Testis (tissue), 3 donors: ENCODE measurements around the gene SIK2. TPM values are rescaled to one million over a fixed set of nuclear protein-coding genes. Genes with fewer than 3 reads are reported as not detected.

Experiments
- DNase-seq: peaks from one replicate; pipeline ENCODE4 v3.0.0-alpha.2; 2019
- H3K27ac ChIP-seq, 2 donors: fragments of 200-600 bp; sonication (generic); one replicate each; pipeline ENCODE4 v1.5.1; 2019
- H3K27me3 ChIP-seq: fragments of 200-600 bp; sonication (generic); one replicate; pipeline ENCODE4 v1.5.1; 2019
- H3K36me3 ChIP-seq: fragments of 200-600 bp; sonication (generic); one replicate; pipeline ENCODE4 v1.5.1; 2017; ENCODE audit warnings: low read depth; ENCODE audit errors: missing control alignments
- H3K4me1 ChIP-seq: fragments of 200-600 bp; sonication (generic); one replicate; pipeline ENCODE4 v1.5.1; 2019
- H3K4me3 ChIP-seq, 2 donors: fragments of 200-600 bp; sonication (generic); one replicate each; pipeline ENCODE4 v1.5.1; 2017 to 2019
- H3K9me3 ChIP-seq: fragments of 200-600 bp; sonication (generic); one replicate; pipeline ENCODE4 v1.5.1; 2017
- CTCF ChIP-seq, 3 experiments: fragments of 450-650 bp in 2 of 3; fragments of 200-600 bp in 1 of 3; sonication (generic) in 1 of 3; IDR thresholded peaks; one replicate each; pipeline ENCODE4 v1.5.1; 2016 to 2019; ENCODE audit warnings: antibody characterized with exemption in 3 of 3, mild to moderate bottlenecking in 2 of 3, moderate library complexity in 1 of 3
- POLR2A ChIP-seq: fragments of 450-650 bp; IDR thresholded peaks from one replicate; pipeline ENCODE4 v1.6.1; 2017; ENCODE audit warnings: antibody characterized with exemption, mild to moderate bottlenecking, moderate library complexity
- WGBS, 2 donors: methylation state at CpG; one replicate each; pipeline ENCODE4 v1.1.5; 2018; 5-methylcytosine and 5-hydroxymethylcytosine counted together
- intact Hi-C: fragments of 100-400 bp; cut with DNase I; formaldehyde crosslinking; loops from one replicate; pipeline ENCODE4 v1.15.1; 2023; ENCODE audit warnings: low total_unique reads
- polyA plus RNA-seq: library from polyadenylated mRNA; stranded (reverse); fragments of 350-450 nt; fragmentation: Illumina TruSeq; extraction: RNeasy Lipid Tissue Mini Kit (QIAGEN cat#74804); gene quantifications from one replicate; pipeline ENCODE4 v1.2.3, GENCODE V29; 2014; ENCODE audit warnings: low read depth, low replicate concordance; ENCODE audit not compliant: insufficient read depth
- total RNA-seq, 2 donors: library from RNA; depleted of rRNA; stranded (reverse); fragments of >200 nt; gene quantifications; one replicate each; pipeline ENCODE4 v1.2.3, GENCODE V29; 2016

Gene SIK2
- total and polyA plus RNA-seq, 3 donors from 2014 or later, result 7.6 to 9.8 (median 8.9) TPM

DNA sequence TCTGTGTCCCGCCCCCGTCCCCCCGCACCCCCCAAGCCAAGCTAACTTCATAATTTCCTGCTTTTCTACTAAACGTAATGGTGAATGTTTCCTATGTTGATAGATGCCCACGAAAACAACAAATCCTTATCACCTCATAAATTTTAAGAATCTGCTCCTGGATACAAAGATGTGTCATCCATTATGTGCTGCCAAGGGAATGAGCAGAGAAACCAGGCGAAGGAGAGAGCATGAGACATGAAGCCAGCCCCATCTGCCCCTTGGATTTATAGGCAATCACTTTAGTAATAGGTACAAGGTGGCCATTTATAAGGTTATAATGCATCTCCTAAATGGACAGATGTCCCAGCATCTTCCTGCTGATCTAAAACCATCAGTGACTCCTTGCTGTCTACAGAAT, 31.5 kb upstream of the SIK2 start:
- intact Hi-C loops, result no loop called here
- TF ChIP-seq POLR2A (no peak), CTCF (IDR thresholded peaks at IDR 0.05) (no peak)
- 63 to 71% methylated on average over 6 of the region's 6 CpGs for WGBS, 2 donors

GRCh38 chr11:111571829-111572501, 30.3 kb upstream of the SIK2 start:
- no peaks in the 10 kb centered on the region for H3K27me3 ChIP-seq
- 74 to 85% methylated on average over 6 of the region's 6 CpGs for WGBS, 2 donors
- H3K9me3 ChIP-seq, result no peaks in the 10 kb centered on the region
- H3K4me3 ChIP-seq, result no peak overlapping the region
- H3K27ac ChIP-seq, result no peak overlapping the region
- no peaks in the 10 kb centered on the region for H3K4me1 ChIP-seq
- intact Hi-C loops, result no loop called here
- no peaks in the 10 kb centered on the region for H3K36me3 ChIP-seq
- TF ChIP-seq POLR2A (no peak), CTCF (IDR thresholded peaks at IDR 0.05) (no peak)
- DNase-seq, result no peak

More for the DNA sequence above, 31.5 kb upstream of the SIK2 start:
- no peak overlapping the region for H3K4me3 ChIP-seq
- H3K27me3 ChIP-seq, result no peaks in the 10 kb centered on the region
- no peaks in the 10 kb centered on the region for H3K36me3 ChIP-seq
- no peaks in the 10 kb centered on the region for H3K4me1 ChIP-seq
- no peak overlapping the region for H3K27ac ChIP-seq
- H3K9me3 ChIP-seq, result no peaks in the 10 kb centered on the region
- no peak for DNase-seq

DNA sequence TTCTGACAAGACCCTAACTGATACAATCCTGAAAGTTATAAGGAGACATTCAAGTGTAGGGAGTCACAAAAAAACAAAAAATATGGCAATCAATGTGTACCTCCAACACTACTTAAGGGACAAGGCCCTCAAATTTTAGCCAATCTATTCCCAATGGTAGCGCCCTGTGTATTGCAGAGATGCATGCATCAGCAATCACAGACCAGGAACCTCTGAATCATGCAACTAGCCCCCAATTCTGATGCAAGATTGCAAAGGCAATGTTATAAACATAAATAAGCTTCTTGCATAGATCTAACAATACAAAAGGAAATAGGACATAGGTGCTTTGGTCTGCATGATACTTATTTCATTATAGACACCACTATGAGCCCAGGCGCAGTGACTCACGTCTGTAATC, 29.7 kb upstream of the SIK2 start:
- TF ChIP-seq CTCF (IDR thresholded peaks at IDR 0.05) (no peak), POLR2A (no peak)

GRCh38 chr11:111573821-111574249, 28.4 kb upstream of the SIK2 start:
- WGBS, 2 donors, result 44 to 45% methylated on average over 4 of the region's 4 CpGs
- intact Hi-C loops, result no loop called here

More for the DNA sequence above, 29.7 kb upstream of the SIK2 start:
- H3K4me3 ChIP-seq, result no peak overlapping the region
- DNase-seq, result no peak
- H3K27me3 ChIP-seq, result no peaks in the 10 kb centered on the region
- intact Hi-C loops, result no loop called here
- H3K27ac ChIP-seq, result no peak overlapping the region
- H3K9me3 ChIP-seq, result no peaks in the 10 kb centered on the region
- H3K36me3 ChIP-seq, result no peaks in the 10 kb centered on the region
- no peaks in the 10 kb centered on the region for H3K4me1 ChIP-seq
- 93 to 96% methylated on average over 3 of the region's 3 CpGs for WGBS, 2 donors

More at GRCh38 chr11:111573821-111574249, 28.4 kb upstream of the SIK2 start:
- H3K36me3 ChIP-seq, result no peaks in the 10 kb centered on the region
- peak overlapping the region; percentile 1 to 47 for H3K27ac ChIP-seq
- H3K4me3 ChIP-seq, result no peak overlapping the region
- no peak for DNase-seq
- TF ChIP-seq CTCF (IDR thresholded peaks at IDR 0.05) (no peak), POLR2A (no peak)
- no peaks in the 10 kb centered on the region for H3K9me3 ChIP-seq
- no peaks in the 10 kb centered on the region for H3K27me3 ChIP-seq
- no peaks in the 10 kb centered on the region for H3K4me1 ChIP-seq
